Right lobe of liver (tissue), 4 donors: ENCODE data around the gene OXTR.

Source experiments
- CTCF ChIP-seq, 4 donors: fragments of 200-600 bp in 3 of 4; fragments of 450-650 bp in 1 of 4; IDR thresholded peaks; one replicate each; pipeline versions ENCODE4 v1.5.1 to v1.8.0; 2016 to 2022; ENCODE audit warnings: antibody characterized with exemption in 4 of 4, mild to moderate bottlenecking in 2 of 4
- POLR2A ChIP-seq: fragments of 450-650 bp; IDR thresholded peaks from one replicate; pipeline ENCODE4 v1.6.1; 2017; ENCODE audit warnings: antibody characterized with exemption, mild to moderate bottlenecking
- donor health status: DM: no; HTN: no; CAD: no.
- donor health status: DM: no; HTN: no; CAD: no.
- donor health status: DM: no; HTN: yes; CAD: no.

GRCh38 chr3:8743021-8743601 lies 26.3 kb downstream of the OXTR start:
- TF ChIP-seq CTCF (IDR thresholded peaks at IDR 0.05) (no peak), POLR2A (no peak)
